Gastrocnemius medialis (tissue), 4 donors: ENCODE measurements around the gene BAZ2B.

Experiments
- POLR2A ChIP-seq, 2 donors: fragments of 450-650 bp; IDR thresholded peaks; one replicate each; pipeline ENCODE4 v1.6.1; 2017; ENCODE audit warnings: antibody characterized with exemption in 2 of 2, mild to moderate bottlenecking in 2 of 2, moderate library complexity in 2 of 2
- TF ChIP-seq, protein P1 (sequence below), 5 experiments: fragments of 450-650 bp in 3 of 5; fragments of 200-600 bp in 2 of 5; sonication (generic) in 2 of 5; IDR thresholded peaks in 4 of 5; conservative IDR thresholded peaks in 1 of 5; 1 replicate in 4 of 5; 2 replicates in 1 of 5; pipeline ENCODE4 v1.5.1; 2016 to 2019; ENCODE audit warnings: antibody characterized with exemption in 5 of 5, mild to moderate bottlenecking in 3 of 5, moderate library complexity in 3 of 5

DNA sequence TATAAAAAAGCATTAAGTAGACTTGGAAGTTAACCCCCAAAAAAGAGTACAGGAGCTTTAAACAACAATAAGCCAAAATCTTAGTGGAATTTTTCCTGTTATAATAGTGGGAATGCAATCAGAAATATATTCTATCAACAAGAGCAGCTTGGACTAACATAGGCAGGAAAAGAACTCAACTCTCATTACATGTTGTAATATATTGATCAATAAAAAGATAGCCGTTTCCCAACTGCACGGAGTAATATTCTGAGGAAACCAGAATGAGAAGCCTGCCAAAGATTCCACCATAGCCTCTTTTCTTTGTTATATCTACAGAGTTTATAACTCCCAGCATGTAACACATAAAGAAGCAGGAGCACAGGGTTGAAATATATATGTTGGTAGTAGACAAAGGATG lies 37.6 kb upstream of the BAZ2B start:
- TF ChIP-seq, protein P1, sequence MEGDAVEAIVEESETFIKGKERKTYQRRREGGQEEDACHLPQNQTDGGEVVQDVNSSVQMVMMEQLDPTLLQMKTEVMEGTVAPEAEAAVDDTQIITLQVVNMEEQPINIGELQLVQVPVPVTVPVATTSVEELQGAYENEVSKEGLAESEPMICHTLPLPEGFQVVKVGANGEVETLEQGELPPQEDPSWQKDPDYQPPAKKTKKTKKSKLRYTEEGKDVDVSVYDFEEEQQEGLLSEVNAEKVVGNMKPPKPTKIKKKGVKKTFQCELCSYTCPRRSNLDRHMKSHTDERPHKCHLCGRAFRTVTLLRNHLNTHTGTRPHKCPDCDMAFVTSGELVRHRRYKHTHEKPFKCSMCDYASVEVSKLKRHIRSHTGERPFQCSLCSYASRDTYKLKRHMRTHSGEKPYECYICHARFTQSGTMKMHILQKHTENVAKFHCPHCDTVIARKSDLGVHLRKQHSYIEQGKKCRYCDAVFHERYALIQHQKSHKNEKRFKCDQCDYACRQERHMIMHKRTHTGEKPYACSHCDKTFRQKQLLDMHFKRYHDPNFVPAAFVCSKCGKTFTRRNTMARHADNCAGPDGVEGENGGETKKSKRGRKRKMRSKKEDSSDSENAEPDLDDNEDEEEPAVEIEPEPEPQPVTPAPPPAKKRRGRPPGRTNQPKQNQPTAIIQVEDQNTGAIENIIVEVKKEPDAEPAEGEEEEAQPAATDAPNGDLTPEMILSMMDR (IDR thresholded peaks at IDR 0.05 in 4 of 5, conservative IDR thresholded peaks at IDR 0.05 in 1 of 5) = no peak
- no peak for TF ChIP-seq POLR2A (IDR thresholded peaks at IDR 0.05)
